Stimulated activated naive CD8-positive, alpha-beta T cell treated with anti-CD3 and anti-CD28 coated beads, Interleukin-15, amount 100 ng/mL, for 72 hours (primary cell): Measurements from ENCODE around the gene ARAP1.
A peak's percentile ranks its signal among the peaks of the same experiment; 100 is the strongest.

Experiments
- ATAC-seq: fragments of 150-1000 bp; cut with Tn5 transposase; 2 replicates; pipeline ENCODE4 v1.10.0; 2021; ENCODE audit warnings: mild to moderate bottlenecking, moderate library complexity
- DNase-seq, 2 donors: peaks; one replicate each; pipeline ENCODE4 v3.0.0; 2021 to 2022
- H3K27ac Mint-ChIP-seq, 2 donors: one replicate each; pipeline ENCODE4 v1.8.0; 2022; ENCODE audit warnings: mild to moderate bottlenecking in 2 of 2, mixed read lengths in 2 of 2, moderate library complexity in 2 of 2
- H3K27me3 Mint-ChIP-seq: one replicate; pipeline ENCODE4 v1.8.0; 2022; ENCODE audit warnings: mixed read lengths
- H3K4me1 Mint-ChIP-seq: one replicate; pipeline ENCODE4 v1.8.0; 2022; ENCODE audit warnings: mild to moderate bottlenecking, mixed read lengths
- H3K4me3 Mint-ChIP-seq, 2 donors: one replicate each; pipeline ENCODE4 v1.8.0; 2022; ENCODE audit warnings: mild to moderate bottlenecking in 2 of 2, mixed read lengths in 2 of 2, moderate library complexity in 1 of 2
- H3K9me3 Mint-ChIP-seq, 2 donors: one replicate each; pipeline ENCODE4 v1.8.0; 2022; ENCODE audit warnings: mixed read lengths in 2 of 2

ARAP1 gene

DNA sequence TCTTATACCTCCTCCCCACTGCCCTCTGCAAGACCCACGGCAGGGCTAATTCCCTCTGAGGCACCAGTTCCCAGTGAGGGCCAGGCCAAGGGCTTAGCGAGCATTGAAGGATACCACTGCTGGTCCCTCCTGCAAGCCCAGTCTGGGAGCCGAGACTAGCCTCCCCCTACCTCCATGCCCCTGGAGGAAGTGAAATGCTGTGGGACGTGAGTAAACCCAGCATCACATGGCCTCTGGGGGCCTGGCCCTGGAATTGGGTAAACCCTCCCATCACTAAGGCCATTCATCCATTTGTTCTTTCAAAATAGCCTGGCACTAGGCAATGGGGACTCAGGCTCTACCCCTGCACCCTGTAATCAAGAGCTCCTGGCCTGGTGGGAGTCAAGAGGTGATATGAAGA is 24.7 kb downstream of the ARAP1 start:
- Mint-ChIP-seq H3K9me3 (no peaks in the 10 kb centered on the region), H3K4me1 (peaks cover 28% of the 10 kb centered on the region), H3K27ac (peak overlapping the region in 1 of 2 donors; percentile 27), H3K4me3 (no peak overlapping the region), H3K27me3 (no peaks in the 10 kb centered on the region)
- ATAC-seq (no peak), DNase-seq (no peak)

DNA sequence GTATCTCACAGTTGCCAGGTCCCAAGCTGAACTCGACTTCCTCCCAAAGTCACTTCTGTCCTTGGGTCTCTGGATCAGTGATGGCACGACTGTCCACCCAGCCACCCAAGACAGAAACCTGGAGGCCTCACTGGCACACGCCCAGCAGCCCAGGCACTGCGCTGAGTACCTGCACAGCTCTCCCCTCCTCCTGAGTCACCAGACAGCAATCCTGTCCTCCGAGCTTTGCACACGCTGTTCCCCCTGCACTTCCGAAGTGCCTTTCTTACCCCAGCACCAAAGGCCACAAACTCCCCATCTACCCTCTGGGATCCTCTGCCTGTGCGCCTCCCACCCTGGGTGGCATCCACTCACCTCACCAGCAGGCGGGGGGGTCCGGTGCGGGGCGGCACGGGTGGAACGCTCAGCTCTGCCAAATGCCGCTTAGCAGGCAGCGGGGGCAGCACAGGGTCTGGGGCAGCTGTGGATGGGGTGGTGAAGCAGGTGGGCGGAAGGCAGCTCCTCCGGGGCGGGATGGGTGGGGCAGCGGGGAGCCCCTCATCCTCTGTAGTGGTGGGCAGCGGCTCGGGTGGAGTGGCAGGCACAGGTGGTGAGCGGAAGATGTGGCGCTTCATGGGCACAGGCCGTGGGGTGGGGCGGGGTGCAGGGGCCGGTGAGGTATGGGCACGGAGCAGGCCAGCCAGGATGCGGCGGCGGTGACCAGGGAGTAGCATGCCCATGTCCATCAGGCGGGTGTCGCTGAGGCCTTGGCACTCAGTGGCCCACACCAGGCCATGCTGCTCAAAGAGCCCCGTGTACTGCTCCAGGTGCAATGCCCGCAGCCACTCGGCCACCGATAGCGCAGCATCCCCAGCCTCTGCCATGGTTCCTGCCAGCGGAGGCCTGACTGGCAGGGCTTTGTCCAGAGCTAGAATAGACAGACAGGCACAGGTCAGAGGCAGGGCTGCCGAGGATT is 25.7 kb downstream of the ARAP1 start:
- peak overlapping the region in 1 of 2 donors; percentile 19 for H3K27ac Mint-ChIP-seq
- DNase-seq, result no peak
- ATAC-seq, result no peak
- no peaks in the 10 kb centered on the region for H3K9me3 Mint-ChIP-seq
- no peak overlapping the region for H3K4me3 Mint-ChIP-seq
- no peaks in the 10 kb centered on the region for H3K27me3 Mint-ChIP-seq
- peaks cover 31% of the 10 kb centered on the region for H3K4me1 Mint-ChIP-seq

DNA sequence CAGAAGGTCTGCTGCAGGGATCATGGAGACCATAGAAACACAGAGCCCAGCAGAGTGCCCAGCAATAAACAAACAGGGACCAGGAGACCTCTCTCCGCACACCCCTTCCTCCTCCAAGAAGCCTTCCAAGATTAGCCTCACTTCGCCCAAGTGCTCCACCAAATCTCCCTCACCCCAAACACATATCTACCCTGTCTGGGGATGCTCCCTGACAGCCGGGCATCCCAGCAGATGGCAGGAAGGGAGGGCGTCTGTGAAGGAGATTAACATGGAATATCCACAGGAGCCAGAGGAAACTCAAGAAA is 26.5 kb downstream of the ARAP1 start:
- ATAC-seq, result no peak
- Mint-ChIP-seq H3K4me1 (peaks cover 39% of the 10 kb centered on the region), H3K27me3 (no peaks in the 10 kb centered on the region), H3K27ac (no peak overlapping the region), H3K9me3 (no peaks in the 10 kb centered on the region), H3K4me3 (no peak overlapping the region)
- DNase-seq, result no peak

DNA sequence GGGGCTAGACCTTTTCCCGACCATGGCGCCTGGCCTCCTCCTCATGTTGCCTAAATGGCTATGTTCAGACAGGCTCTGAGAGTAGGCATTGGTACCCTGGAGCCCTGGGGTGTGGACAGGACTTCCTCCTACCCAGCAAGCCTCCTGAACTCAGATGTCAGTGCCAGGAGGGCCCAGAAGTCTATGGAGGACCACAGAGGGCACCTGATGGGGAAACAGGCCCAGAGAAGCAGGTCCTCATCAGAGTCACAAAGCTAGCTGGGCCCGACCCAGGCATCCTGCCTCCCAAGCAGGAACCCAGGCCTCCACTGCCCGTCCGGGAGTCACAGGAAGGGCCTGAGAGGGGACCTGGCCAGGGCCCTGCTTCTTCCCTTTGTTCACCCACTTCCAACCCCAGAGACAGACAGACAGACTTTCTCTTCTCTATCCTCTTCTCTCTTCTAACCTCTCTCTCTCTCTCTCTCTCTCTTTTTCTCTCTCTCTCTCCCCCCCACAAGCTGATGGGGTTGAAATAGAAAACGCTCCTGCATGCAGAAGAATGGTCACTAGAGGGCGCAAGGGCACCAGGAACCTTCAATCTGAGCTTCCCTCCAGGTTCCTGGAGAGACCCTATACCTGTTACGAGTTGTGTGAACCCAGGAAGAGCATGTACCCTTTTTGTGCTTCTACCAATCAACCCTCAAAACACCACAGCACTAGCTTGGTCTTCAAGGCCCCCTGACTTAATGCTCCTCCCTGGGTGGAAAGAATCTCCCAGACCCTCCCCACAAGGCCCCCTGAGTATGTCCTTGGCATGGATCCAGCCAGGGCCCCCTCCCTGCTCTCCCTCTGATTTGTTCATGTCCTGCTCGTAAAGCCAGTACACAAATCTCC is 27.1 kb downstream of the ARAP1 start:
- no peaks in the 10 kb centered on the region for H3K9me3 Mint-ChIP-seq
- DNase-seq, result peak; percentile 77 to 82
- no peak overlapping the region for H3K4me3 Mint-ChIP-seq
- H3K27me3 Mint-ChIP-seq, result no peaks in the 10 kb centered on the region
- peak overlapping the region; percentile 1 to 8 for H3K27ac Mint-ChIP-seq
- peaks cover 45% of the 10 kb centered on the region for H3K4me1 Mint-ChIP-seq
- ATAC-seq, result peak; percentile 39

DNA sequence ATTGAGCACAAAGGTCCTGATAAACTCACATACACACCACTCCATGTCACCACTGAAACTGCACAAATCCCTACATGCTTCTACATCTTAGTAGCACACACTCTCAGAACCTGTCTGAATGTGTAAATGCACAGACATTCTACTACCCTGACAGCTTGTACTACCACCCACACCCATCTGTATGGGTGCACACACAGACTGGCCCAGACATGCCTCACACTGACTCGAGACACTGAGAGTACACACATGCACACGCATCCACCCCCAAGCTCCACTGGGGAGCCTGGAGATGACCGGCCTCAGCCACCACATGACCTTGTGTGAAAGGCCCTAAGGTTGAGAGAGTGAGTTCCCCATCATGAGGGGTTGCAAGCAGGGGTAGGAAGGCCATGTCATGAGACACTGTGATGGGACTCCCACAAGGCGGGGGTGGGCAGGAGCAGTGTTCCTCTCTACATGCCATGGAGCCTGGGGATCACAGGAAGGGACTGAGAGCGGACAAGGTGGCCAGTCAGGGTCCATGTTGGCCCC is 28.1 kb downstream of the ARAP1 start:
- H3K9me3 Mint-ChIP-seq, result no peaks in the 10 kb centered on the region
- no peaks in the 10 kb centered on the region for H3K27me3 Mint-ChIP-seq
- ATAC-seq (no peak), DNase-seq (no peak)
- H3K27ac Mint-ChIP-seq, result peak overlapping the region in 1 of 2 donors; percentile 21
- peaks cover 55% of the 10 kb centered on the region for H3K4me1 Mint-ChIP-seq
- H3K4me3 Mint-ChIP-seq, result no peak overlapping the region

DNA sequence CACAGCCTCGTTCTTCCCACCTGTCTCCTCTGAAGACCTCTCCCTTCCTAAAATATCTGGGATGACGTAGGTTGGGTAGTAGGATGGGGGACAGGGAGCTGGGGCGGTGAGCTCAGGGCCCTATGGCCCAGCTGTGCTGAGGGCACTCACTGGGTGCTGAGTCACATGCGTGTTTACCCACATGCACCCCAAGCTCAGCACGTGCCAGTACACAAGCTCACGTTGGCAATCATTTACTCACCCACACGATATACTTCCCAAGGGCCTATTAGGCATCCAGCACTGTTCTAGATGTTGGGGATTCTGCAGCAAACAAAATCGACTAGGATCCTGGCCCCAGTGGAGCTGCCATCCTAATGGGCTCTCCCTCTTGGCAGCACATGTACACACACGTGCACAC is 28.7 kb downstream of the ARAP1 start:
- DNase-seq (no peak), ATAC-seq (no peak)
- Mint-ChIP-seq H3K4me3 (no peak overlapping the region), H3K4me1 (peaks cover 60% of the 10 kb centered on the region), H3K27ac (peak overlapping the region in 1 of 2 donors; percentile 21), H3K9me3 (no peaks in the 10 kb centered on the region), H3K27me3 (no peaks in the 10 kb centered on the region)

DNA sequence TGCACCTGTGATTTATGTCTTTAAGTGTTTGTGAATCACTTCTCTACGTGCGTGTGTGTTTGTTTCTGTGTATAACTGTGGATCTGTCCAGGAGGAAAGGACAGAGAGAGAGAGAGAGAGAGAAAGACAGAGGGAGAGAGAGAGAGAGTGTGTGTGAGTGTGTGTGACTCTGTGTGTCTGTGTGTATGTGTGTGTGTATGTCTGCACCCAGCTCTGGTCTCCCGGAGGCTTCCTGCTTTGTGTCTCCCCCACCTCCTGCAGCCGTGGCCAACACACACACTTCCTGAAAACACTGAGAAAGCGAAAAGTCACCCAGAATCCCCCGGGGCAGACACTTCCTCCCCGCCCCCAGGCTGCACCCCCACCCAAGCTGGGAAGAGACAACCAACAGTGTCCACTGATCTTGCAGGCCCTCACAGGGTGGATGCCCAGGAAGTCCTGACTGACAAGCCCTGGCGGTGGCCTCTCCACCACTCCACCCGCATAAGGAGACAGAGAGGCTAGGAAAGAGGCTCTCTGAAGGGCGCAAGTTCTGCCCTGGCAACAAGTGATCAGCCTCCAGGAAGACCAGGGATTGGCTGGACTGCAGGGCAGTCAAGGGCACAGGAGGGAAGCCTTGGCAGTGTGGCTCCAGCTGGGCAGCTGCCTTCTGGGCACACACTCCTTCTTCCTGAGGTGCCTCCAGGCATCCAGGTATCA is 30.0 kb downstream of the ARAP1 start:
- peak overlapping the region; percentile 90 to 100 for H3K4me3 Mint-ChIP-seq
- peak; percentile 92 for ATAC-seq
- no peaks in the 10 kb centered on the region for H3K9me3 Mint-ChIP-seq
- H3K27ac Mint-ChIP-seq, result peak overlapping the region; percentile 75 to 94
- peak; percentile 84 to 89 for DNase-seq
- H3K27me3 Mint-ChIP-seq, result no peaks in the 10 kb centered on the region
- peaks cover 65% of the 10 kb centered on the region for H3K4me1 Mint-ChIP-seq

DNA sequence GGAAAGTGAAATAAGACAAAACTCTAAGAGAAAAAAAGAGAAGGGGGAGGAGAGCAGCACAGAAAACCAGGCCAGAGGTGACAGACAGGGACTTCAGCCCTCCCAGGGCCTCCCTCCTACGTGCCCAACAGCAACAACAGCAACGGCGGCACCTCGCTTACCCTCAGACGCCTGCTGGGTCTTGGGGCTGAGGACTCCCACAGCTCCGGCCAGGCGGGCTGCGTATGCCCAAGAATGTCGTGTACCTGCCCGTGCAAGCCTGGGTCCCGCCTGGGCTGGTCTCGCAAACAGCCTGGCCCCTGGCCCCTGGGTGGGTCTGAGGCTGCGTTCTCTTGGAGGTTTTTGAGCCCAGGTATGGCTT is 30.5 kb downstream of the ARAP1 start:
- peaks cover 70% of the 10 kb centered on the region for H3K4me1 Mint-ChIP-seq
- peak overlapping the region; percentile 90 to 100 for H3K4me3 Mint-ChIP-seq
- H3K9me3 Mint-ChIP-seq, result no peaks in the 10 kb centered on the region
- no peaks in the 10 kb centered on the region for H3K27me3 Mint-ChIP-seq
- ATAC-seq (peak; percentile 41), DNase-seq (peak; percentile 34 to 45)
- peak overlapping the region; percentile 75 to 94 for H3K27ac Mint-ChIP-seq

DNA sequence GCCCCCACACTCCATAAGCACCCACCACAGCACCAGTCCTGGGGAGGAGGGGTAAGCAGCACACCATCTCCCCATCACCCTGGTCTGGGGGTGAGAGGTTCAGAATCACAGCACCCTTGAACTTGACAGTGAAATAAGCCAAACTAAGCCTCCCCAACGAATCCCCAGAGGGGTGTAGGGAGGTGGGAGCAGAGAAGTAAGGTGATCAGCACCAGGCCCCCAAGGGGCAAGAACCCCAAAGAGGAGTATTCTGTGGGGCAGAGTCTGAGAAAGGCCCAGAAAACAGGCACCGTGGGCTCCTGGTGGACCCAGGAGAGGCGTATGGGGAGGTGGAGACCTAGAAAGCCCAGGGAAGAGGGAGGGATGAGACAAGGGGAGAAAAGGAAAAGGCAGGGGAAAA is 30.9 kb downstream of the ARAP1 start:
- Mint-ChIP-seq H3K4me1 (peaks cover 74% of the 10 kb centered on the region), H3K4me3 (peak overlapping the region; percentile 90 to 100), H3K27ac (peak overlapping the region; percentile 75 to 94), H3K9me3 (no peaks in the 10 kb centered on the region), H3K27me3 (no peaks in the 10 kb centered on the region)
- no peak for DNase-seq
- no peak for ATAC-seq

DNA sequence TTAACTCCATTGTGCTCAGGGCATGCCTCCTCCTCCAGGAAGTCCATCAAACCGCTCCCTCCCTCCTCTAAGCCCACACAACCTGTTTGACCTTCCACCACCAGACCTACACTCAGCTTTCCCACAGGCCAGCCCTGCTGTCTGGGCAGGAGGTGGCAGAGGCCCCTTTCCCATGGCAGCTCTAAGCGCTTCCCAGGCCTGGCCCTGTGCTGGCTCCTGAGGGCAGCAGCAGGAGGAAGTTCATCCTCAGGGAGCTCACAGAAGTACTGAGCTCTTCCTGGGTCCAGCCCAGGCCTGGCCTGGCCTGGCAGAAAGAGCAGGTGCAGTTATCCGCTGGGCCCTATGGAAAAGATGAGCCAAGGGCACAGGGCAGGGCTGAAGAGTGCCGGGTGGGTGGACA is 31.4 kb downstream of the ARAP1 start:
- Mint-ChIP-seq H3K4me1 (peaks cover 77% of the 10 kb centered on the region), H3K4me3 (peak overlapping the region; percentile 90 to 100), H3K27ac (peak overlapping the region; percentile 86 to 94), H3K9me3 (no peaks in the 10 kb centered on the region), H3K27me3 (no peaks in the 10 kb centered on the region)
- ATAC-seq (no peak), DNase-seq (no peak)

DNA sequence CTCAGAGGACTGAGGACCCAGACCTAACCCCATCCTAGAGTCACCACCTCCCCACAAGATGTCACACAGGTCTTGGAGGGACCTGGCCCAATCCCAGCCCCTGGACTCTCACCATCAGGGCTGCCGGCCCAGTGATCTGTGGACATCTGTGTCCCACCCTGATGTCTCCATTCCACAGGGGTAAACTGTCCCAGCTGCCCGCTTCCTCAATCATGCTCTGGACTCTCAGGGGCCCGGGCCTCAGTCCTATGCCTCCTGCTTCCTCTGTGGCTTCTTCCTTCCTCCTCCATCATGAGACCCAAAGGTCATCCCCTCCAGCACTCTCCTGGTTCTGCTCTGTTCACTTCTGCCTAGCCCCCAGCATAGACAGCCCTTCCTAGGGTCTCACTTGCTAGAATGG is 32.2 kb downstream of the ARAP1 start:
- Mint-ChIP-seq H3K4me1 (peaks cover 74% of the 10 kb centered on the region), H3K9me3 (no peaks in the 10 kb centered on the region), H3K4me3 (peak overlapping the region; percentile 90 to 100), H3K27ac (peak overlapping the region; percentile 28 to 34), H3K27me3 (no peaks in the 10 kb centered on the region)
- ATAC-seq, result no peak
- DNase-seq, result no peak

DNA sequence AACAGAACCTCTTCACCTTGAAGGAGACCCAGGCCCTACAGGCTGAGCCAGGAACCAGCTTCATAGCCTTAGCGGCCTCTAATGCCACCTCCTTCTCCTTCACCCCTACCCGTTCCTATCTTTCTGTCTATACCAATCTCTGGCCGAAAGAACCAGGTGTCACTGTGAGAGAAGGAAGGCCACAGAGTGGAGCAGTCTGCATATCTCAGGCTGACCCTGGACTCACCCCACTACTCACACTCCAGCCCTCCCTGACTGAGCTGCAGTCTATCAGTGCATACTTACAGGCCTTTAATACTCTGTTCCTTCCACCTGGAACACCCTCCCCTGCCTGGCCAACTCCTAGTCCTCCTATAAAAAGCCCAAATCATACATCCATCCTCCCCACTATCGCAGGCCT is 32.7 kb downstream of the ARAP1 start:
- ATAC-seq (no peak), DNase-seq (no peak)
- Mint-ChIP-seq H3K27me3 (no peaks in the 10 kb centered on the region), H3K9me3 (no peaks in the 10 kb centered on the region), H3K4me1 (peaks cover 76% of the 10 kb centered on the region), H3K4me3 (peak overlapping the region; percentile 90 to 100), H3K27ac (peak overlapping the region in 1 of 2 donors; percentile 34)

DNA sequence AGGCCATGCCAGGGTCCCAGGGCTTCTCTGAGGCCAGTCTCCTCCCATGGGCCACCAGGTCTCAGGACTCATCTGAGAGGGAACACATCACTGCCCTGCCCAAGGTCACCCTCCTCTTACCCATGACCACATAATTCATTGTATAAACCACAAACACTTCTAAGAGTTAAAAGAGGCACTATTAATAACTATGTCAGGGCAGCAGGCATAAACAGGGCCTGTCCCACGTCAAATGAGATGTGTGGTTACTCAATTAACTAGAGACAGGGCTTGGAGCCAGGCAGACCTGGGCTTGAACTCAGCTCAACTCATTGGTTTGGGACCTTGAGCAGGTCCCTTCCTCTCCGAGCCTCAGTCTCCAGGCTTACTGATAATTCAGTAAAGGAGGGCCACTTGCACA is 33.1 kb downstream of the ARAP1 start:
- ATAC-seq, result no peak
- peak overlapping the region in 1 of 2 donors; percentile 90 for H3K4me3 Mint-ChIP-seq
- no peaks in the 10 kb centered on the region for H3K27me3 Mint-ChIP-seq
- DNase-seq, result no peak
- H3K27ac Mint-ChIP-seq, result no peak overlapping the region
- H3K9me3 Mint-ChIP-seq, result no peaks in the 10 kb centered on the region
- peaks cover 77% of the 10 kb centered on the region for H3K4me1 Mint-ChIP-seq

DNA sequence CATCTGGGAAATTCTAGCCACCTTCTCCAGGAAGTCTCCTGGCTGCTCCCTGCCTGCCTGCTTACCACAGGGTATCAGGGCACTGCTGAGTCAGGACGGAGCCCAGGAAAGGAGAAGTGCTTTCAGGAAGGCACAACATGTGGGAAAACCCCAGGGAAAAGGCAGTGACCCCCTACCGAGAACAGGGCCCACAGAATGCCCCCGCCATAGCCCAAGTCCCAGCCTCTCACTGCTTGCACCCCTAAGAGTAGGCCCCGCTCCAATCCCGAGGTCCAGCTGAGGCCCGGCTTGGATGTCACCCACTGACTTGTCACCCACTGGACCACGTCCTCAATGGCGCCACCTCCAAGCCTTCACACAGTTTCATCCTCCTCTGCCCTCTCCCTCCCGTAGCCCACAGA is 34.1 kb downstream of the ARAP1 start:
- no peak for ATAC-seq
- H3K9me3 Mint-ChIP-seq, result no peaks in the 10 kb centered on the region
- DNase-seq, result no peak
- H3K4me3 Mint-ChIP-seq, result no peak overlapping the region
- H3K27ac Mint-ChIP-seq, result no peak overlapping the region
- peaks cover 73% of the 10 kb centered on the region for H3K4me1 Mint-ChIP-seq
- no peaks in the 10 kb centered on the region for H3K27me3 Mint-ChIP-seq

DNA sequence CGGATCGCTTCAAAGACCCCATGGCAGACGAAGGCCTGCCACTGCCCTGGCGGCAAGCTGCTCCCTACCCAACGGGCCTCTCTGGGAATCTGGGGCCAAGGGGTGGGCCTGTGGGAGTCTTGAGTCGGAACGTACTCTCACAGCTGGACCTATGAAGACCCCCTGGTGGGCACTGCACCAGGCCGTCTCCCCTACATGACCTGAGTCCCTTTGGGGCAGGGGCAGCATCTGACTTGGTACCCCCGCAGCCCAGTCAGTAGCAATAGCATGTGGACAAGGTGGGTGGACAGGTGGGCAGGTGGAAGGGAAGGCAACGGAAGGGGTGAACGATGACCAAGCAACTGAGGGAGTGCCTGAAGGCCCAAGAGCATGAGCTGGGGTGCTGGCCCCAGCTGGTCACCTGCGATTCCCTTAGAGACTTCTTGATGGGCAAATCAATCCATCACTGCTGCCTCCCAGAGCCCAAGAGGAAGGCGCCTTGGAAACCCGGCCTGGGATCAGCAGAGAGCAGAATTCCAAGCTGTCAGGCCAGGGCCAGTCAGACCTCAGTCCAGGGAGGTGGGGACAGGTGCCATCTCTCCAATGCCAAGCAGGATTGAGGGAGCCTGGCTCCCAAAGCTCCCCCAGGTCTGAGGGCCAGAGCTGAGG is 35.3 kb downstream of the ARAP1 start:
- Mint-ChIP-seq H3K27me3 (no peaks in the 10 kb centered on the region), H3K4me1 (peaks cover 73% of the 10 kb centered on the region), H3K4me3 (no peak overlapping the region), H3K27ac (peak overlapping the region in 1 of 2 donors; percentile 10), H3K9me3 (no peaks in the 10 kb centered on the region)
- no peak for DNase-seq
- no peak for ATAC-seq
